HG03103 (cell line): Measurements from ENCODE around the gene ANK3.

Experiments
- ATAC-seq: cut with Tn5 transposase; IDR thresholded peaks from one replicate; pipeline ENCODE4 v1.9.1; 2021; ENCODE audit warnings: low read depth; ENCODE audit not compliant: unreplicated experiment

Gene ANK3

GRCh38 chr10:60239228-60239627 lies 150.4 kb downstream of the ANK3 start:
- ATAC-seq: no peak

- ATAC-seq: no peak
These were observed 150.9 kb downstream of the ANK3 start for GRCh38 chr10:60238759-60239100.

DNA sequence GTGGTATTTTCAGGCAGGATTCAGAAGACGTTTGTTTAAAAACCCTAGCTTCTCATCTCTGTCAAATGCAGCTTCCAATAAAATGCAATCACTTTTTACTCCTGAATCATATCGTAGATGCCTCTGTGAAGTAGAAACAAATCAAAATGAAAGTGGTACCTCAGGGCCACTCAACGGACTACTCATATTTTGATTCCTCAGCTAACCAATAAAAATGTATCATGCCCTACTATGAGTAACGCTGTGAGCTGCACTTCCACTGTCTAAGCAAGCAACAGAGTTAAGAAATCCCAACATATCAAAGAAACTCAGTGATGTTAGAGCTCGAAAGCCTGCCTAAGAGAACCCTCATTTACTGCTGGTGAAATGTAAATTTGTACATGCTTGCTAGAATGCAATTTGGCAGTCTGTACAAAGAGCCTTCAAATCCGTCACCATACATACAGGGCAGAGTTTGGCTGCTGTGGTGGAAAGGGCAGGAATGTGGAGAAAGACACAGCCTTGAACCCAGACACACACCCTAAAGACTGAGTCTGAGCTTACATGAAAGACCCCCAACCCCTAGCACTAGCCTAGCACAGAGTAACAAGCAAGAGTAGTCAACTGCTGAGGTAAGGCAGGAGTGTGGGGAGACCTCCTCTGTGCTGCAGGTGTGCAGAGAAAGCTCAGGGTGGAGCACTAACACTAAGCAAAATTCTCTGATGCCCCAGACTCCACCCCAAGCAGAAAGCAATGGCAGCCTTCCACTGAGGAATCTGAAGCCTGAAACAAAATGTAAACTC lies 151.5 kb downstream of the ANK3 start:
- peak; percentile 53 for ATAC-seq

GRCh38 chr10:60236869-60237524 lies 152.7 kb downstream of the ANK3 start:
- ATAC-seq: peak; percentile 92

- no peak for ATAC-seq
These were observed 154.7 kb downstream of the ANK3 start for GRCh38 chr10:60235001-60235400.

DNA sequence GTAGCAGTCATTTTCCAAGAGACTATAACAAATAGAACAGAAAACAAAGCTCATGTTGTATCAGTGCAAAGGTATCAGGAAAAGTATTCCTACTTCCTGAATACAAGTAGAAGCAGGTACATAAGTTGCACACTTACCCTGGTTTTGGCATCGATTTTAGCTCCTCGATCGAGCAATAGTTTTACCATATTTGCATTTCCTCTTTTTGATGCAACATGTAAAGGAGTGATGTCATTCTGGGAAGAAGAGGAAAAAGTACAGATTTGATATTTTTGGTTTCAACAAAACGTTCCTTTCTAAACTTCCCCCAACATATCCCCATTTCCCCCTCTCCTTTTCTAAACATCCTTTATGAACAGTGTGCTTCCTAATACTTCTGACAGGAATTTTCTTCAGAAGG lies 155.1 kb downstream of the ANK3 start:
- ATAC-seq: no peak

DNA sequence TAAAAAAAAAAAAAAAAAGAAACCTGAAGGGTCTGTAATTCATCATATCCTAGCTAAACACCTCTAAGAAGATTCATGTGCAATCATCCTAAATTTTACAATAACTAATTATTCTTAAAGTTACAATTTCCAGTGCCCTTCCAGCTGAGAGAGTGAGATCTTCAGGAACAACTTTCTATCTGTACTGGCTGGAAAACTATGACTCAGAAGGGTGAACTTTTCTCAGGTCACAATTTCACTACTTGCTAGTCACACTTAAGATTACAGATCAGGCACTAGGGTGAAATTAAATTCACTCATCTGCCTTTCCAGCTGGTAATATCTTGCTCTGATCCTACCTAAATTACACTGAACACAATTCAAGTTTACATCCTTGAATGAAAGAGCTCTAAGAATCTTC lies 158.8 kb downstream of the ANK3 start:
- no peak for ATAC-seq

- no peak for ATAC-seq
These were observed 165.5 kb downstream of the ANK3 start for GRCh38 chr10:60224066-60224705.

GRCh38 chr10:60222047-60222446 lies 167.6 kb downstream of the ANK3 start:
- ATAC-seq: no peak

DNA sequence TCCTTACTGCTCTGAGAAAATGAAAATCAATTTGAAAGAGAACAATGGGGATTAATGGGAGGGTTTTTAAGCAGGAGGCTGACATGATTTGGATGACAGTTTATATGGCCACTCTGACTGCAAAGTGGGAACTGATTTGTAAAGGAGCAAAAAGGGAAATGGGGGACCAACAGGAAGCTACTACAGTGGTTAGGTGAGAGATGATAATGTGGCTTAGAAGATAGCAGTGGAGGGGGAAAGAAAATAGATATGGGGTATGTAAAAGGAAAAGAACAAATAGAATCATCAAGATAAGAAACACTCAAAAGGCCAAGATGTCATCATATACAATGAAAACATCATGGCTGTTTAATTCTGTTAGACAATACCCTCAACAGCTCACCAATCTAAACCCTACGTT lies 177.5 kb downstream of the ANK3 start:
- ATAC-seq: no peak

DNA sequence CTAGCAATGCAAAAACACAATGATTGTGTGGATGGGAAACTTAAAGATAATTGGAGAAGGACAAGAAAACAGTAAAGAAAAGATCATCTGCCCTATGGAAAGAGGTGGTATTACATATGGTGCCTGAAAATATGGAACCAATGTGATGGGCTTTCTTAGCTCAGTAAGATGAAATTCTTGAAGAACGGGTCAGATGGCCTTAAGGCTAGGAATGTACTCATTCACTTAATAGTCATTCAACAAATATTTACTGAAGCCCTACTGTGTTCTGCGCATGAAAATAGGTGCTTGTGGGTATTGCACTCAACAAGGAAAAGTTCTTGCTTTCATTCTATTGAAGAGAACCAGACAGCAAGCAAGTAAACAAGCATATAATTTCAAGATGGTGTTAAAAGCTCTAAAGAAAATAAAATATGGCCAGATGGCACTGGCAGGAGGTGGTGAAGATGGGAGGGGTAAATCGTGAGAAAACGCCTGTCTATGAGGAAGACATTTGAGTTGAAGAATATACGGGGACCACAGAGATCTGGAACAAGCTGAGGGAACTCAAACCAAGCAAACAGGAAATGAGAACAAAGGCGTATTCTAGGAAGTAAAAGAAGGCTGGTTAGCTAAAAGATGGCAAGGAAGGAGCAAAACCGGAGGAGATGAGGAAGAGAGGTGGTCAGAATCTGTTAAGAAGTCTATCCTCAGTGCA lies 179.7 kb downstream of the ANK3 start:
- no peak for ATAC-seq

DNA sequence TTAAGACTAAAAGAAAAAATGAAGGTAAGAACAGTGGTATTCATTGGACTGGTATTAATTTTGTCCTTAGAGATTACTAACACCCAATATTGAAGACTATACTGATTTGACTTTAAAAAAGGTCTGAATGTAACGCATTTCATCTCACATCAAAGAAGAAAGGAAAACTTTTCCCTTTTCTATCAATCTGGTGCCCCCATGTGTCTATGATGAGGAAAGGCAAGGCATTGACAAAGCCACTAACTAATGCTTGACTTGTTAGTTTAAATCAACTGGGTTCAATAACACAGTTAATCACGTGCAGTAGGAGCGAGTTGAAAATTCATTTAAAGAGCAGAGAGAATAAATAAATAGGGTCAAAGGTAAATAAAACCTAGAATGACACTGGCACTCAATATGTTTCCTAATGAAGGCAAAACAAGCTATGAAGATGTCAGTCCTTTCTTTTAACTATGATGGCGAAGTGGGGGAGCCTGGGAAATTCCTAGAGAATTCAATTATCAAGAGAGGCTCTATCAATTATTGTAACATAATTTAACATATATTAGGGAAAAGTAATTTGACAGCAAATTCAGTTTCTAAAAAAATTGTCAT lies 180.9 kb downstream of the ANK3 start:
- no peak for ATAC-seq

DNA sequence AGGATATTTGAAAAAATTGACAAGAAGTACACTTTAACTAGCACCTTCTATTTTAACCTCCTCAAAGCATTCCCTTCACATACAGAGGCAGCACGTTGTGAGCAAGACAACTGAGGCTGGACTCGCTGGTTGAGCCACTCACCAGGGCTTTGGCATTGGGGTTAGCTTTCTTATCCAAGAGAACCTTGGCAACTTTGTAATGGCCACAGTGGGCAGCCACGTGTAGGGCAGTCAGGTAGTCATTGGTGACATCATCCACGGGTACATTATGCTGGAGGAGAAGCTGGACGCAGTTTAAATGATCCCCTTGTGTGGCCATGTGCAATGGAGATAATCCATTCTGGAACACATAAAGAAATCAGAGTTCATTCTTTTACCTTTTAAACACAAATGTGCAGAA lies 181.8 kb downstream of the ANK3 start:
- ATAC-seq: no peak

- ATAC-seq: no peak
These were observed 182.9 kb downstream of the ANK3 start for GRCh38 chr10:60206735-60207134.

GRCh38 chr10:60205741-60206140 lies 183.9 kb downstream of the ANK3 start:
- no peak for ATAC-seq

DNA sequence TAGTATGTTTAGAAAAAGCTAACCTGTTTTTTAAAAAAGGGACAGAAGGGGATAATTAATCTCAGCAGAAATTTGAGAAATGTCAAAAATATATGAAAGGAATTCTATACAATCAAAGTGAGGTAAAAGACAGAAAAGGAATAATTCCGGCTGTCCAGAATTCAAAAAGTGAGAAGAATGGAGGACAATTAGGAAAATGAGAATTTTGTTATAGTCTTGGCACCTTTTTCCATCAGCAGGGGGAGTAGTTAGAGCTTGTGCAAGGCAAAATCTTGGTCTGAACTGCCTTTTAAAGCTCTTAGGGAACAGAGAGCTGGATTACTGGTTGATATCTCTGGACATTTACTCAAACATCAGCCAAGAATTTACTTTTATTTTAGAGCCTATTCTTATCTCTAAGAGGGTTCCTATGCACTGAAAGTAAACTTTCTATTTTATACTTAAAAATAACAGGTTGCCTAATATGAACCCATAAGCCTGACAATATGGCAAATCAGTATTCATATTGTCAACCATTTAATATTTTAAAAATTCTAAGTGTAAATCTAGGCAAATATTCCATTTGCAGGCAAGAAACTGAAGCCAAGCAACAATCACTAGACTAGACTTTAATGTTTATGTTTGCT lies 185.6 kb downstream of the ANK3 start:
- no peak for ATAC-seq

DNA sequence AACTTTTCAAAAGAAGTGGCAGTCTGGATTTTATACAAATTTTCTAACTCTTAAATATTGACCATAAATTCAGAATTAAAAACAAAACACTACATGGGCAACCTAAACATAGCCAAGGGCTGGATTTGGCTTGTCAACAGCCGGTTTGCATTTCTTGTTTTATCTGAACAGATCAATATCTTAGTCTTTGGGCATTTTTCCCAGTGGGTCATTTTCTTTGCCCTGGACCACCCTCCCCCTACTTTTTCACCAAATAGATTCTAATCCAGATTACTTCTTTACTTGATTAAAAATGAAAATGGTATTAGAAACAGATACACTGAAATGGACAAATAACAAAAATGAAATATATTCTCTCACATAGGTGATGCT lies 189.0 kb downstream of the ANK3 start:
- no peak for ATAC-seq

GRCh38 chr10:60200012-60200681 lies 189.5 kb downstream of the ANK3 start:
- ATAC-seq: no peak

DNA sequence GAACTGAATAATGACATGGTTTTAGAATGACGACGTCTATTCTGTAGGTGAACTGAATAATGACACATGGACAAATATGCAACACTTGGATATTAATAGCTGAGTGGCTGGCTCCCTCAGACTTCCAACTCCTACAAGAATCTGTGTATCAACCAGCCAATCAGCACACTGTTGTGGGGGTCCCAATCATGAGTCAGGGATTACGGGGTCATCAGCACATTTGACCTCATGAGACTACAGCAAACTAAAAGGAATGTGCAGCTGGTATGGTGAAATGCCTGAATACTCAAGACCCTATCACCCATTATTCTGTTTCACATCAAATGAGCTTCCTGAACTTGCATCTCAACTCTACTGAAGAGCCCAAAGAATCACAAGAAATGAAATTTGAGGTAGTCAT lies 192.5 kb downstream of the ANK3 start:
- ATAC-seq: no peak

DNA sequence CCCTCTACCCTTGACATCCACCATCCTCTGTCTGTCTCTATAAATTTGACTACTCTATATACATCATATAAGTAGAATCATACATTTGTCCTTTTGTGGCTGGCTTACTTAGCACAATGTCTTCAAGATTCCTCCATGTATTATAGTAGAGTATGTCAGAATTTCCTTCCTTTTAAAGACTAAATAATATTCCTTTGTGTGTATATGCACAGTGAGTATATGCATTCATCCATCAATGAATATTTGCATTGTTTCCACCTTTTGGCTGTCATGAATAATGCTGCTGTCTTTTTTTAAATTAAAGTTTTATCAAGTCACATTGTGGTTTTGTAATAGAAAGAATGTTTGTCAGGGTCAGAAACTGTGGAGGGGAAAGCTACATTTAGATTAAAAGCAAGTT lies 195.3 kb downstream of the ANK3 start:
- no peak for ATAC-seq
